ENCODE results near the gene SNRNP27. TPM values are rescaled to one million over a fixed set of nuclear protein-coding genes. Genes with fewer than 3 reads are reported as not detected.
A peak's percentile ranks its signal among the peaks of the same experiment; 100 is the strongest.

The SNRNP27 gene
- total and polyA plus RNA-seq, 9 of the 15 experiments (the other 6 are each of a cell fraction or from before 2014, with no cell fraction given) = 29.2 to 102 (median 65.7) TPM

- 0 out of 2 replicates have a peak, but pooled peaks have one; percentile 35 for TF ChIP-seq ZBTB33 (CRISPR knock-in tag; IDR thresholded peaks at IDR 0.05)
- no peak; the same call in 1 of the 2 replicates for TF ChIP-seq XRCC5 (IDR thresholded peaks at IDR 0.05; ENCODE audit: low read depth, low read length)
- TF ChIP-seq IFI16 (CRISPR knock-in tag; IDR thresholded peaks at IDR 0.05) = no peak
- no peak for TF ChIP-seq NCOA1 (IDR thresholded peaks at IDR 0.05; ENCODE audit: low read depth)
- TF ChIP-seq ZNF778 (CRISPR knock-in tag; IDR thresholded peaks at IDR 0.05) = no peak
- no peak for TF ChIP-seq KLF6 (CRISPR knock-in tag; IDR thresholded peaks at IDR 0.05; ENCODE audit: borderline replicate concordance)
- no peak for TF ChIP-seq DMBX1 (CRISPR knock-in tag; IDR thresholded peaks at IDR 0.05; ENCODE audit: borderline replicate concordance)
- TF ChIP-seq NFIC (IDR thresholded peaks at IDR 0.05) = peak; percentile 31
- no peak for TF ChIP-seq ZNF583 (CRISPR knock-in tag; IDR thresholded peaks at IDR 0.05)
- no peak for TF ChIP-seq NFIX (CRISPR knock-in tag; IDR thresholded peaks at IDR 0.05; ENCODE audit: low read depth)
- no peak for TF ChIP-seq TOE1 (IDR thresholded peaks at IDR 0.05; ENCODE audit: borderline replicate concordance)
- TF ChIP-seq TOE1 (CRISPR knock-in tag; IDR thresholded peaks at IDR 0.05; ENCODE audit: borderline replicate concordance, low read depth) = no peak
- no peak for TF ChIP-seq ZNF507 (tag; conservative IDR thresholded peaks at IDR 0.05)
- TF ChIP-seq SIN3A (IDR thresholded peaks at IDR 0.05; ENCODE audit: borderline replicate concordance in 2 of 2, control insufficient read depth in 1 of 2, low read depth in 2 of 2, low read length in 2 of 2) = peak; percentile 25 to 92; a peak in 1 of 4 replicates
- no peak for TF ChIP-seq ZKSCAN1 (IDR thresholded peaks at IDR 0.05; ENCODE audit: low read depth, low read length)
- no peak for TF ChIP-seq SIX5 (IDR thresholded peaks at IDR 0.05; ENCODE audit: borderline replicate concordance in 1 of 2, insufficient read depth in 1 of 2, low read depth in 1 of 2, low read length in 2 of 2)
- TF ChIP-seq RREB1 (CRISPR knock-in tag; IDR thresholded peaks at IDR 0.05) = no peak
- no peak for TF ChIP-seq ZNF444 (CRISPR knock-in tag; IDR thresholded peaks at IDR 0.05)
- TF ChIP-seq ETV6 (IDR thresholded peaks at IDR 0.05; ENCODE audit: borderline replicate concordance in 1 of 2, low read depth in 2 of 2, low read length in 1 of 2) = no peak
- no peak for TF ChIP-seq ETV6 (CRISPR knock-in tag; IDR thresholded peaks at IDR 0.05; ENCODE audit: borderline replicate concordance)
Measured at GRCh38 chr2:69914950-69915945, 21.5 kb downstream of the SNRNP27 start, which contains the start of gene MXD1 (continued).
